Activated B cell treated with CpG ODN at 0.5 μM for 24 hours (primary cell): ENCODE results near the gene ANO6. TPM values are rescaled to one million over a fixed set of nuclear protein-coding genes. Genes with fewer than 3 reads are reported as not detected.

ENCODE experiments used
- ATAC-seq: fragments of 200-7000 bp; cut with Tn5 transposase; one replicate; pipeline ENCODE4 v1.10.0; 2021; ENCODE audit warnings: low read depth, mild to moderate bottlenecking, moderate library complexity
- CTCF ChIA-PET: fragments of 350-600 bp; sonication (Branson Sonifier 250); formaldehyde crosslinking; loops from one replicate; lab custom pipeline; 2021; ENCODE audit warnings: antibody characterized with exemption; lab: Charles Lee
- POLR2A ChIA-PET: fragments of 350-600 bp; sonication (Branson Sonifier 250); formaldehyde crosslinking; loops from one replicate; lab custom pipeline; 2021; ENCODE audit warnings: antibody characterized with exemption; lab: Charles Lee
- DNase-seq: peaks from one replicate; pipeline ENCODE4 v3.0.0; 2022
- H3K27ac Mint-ChIP-seq: one replicate; pipeline ENCODE4 v1.8.0; 2020; ENCODE audit warnings: mixed read lengths
- H3K27me3 Mint-ChIP-seq: one replicate; pipeline ENCODE4 v1.8.0; 2021; ENCODE audit warnings: mixed read lengths
- H3K36me3 Mint-ChIP-seq: one replicate; pipeline ENCODE4 v1.8.0; 2021; ENCODE audit warnings: low read depth, mixed read lengths
- H3K4me1 Mint-ChIP-seq: one replicate; pipeline ENCODE4 v1.8.0; 2021; ENCODE audit warnings: mixed read lengths
- H3K4me3 Mint-ChIP-seq: one replicate; pipeline ENCODE4 v1.8.0; 2020; ENCODE audit warnings: mild to moderate bottlenecking, mixed read lengths
- H3K9me3 Mint-ChIP-seq: one replicate; pipeline ENCODE4 v1.8.0; 2020; ENCODE audit warnings: mixed read lengths
- intact Hi-C: fragments of 100-400 bp; cut with micrococcal nuclease; formaldehyde crosslinking; loops from one replicate; pipeline ENCODE4 v1.15.1; 2024
- total RNA-seq: library from RNA; stranded (reverse); gene quantifications from 2 replicates; pipeline ENCODE4 v1.2.3, GENCODE V29; 2022
- TF ChIP-seq, protein P1 (sequence below): fragments of 200-600 bp; IDR thresholded peaks from one replicate; pipeline ENCODE4 v1.8.0; 2022; ENCODE audit warnings: antibody characterized with exemption, mild to moderate bottlenecking

The ANO6 gene
- total RNA-seq, 1 donor from 2014 or later, result 16.3 TPM

GRCh38 chr12:45435945-45436710 is 220.2 kb downstream of the ANO6 start:
- Mint-ChIP-seq H3K4me3 (no peak overlapping the region), H3K9me3 (peaks cover 2% of the 10 kb centered on the region), H3K27me3 (no peaks in the 10 kb centered on the region), H3K4me1 (no peaks in the 10 kb centered on the region), H3K36me3 (peaks cover 5% of the 10 kb centered on the region), H3K27ac (no peak overlapping the region)
- DNase-seq, result no peak
- POLR2A ChIA-PET, result no interaction called here
- peak; percentile 28 for ATAC-seq
- CTCF ChIA-PET, result no interaction called here
- TF ChIP-seq, protein P1, sequence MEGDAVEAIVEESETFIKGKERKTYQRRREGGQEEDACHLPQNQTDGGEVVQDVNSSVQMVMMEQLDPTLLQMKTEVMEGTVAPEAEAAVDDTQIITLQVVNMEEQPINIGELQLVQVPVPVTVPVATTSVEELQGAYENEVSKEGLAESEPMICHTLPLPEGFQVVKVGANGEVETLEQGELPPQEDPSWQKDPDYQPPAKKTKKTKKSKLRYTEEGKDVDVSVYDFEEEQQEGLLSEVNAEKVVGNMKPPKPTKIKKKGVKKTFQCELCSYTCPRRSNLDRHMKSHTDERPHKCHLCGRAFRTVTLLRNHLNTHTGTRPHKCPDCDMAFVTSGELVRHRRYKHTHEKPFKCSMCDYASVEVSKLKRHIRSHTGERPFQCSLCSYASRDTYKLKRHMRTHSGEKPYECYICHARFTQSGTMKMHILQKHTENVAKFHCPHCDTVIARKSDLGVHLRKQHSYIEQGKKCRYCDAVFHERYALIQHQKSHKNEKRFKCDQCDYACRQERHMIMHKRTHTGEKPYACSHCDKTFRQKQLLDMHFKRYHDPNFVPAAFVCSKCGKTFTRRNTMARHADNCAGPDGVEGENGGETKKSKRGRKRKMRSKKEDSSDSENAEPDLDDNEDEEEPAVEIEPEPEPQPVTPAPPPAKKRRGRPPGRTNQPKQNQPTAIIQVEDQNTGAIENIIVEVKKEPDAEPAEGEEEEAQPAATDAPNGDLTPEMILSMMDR, result no peak
- intact Hi-C loops, result no loop called here

GRCh38 chr12:45439039-45439438 is 223.1 kb downstream of the ANO6 start:
- intact Hi-C loops, result no loop called here
- POLR2A ChIA-PET, result no interaction called here
- Mint-ChIP-seq H3K36me3 (no peaks in the 10 kb centered on the region), H3K4me1 (no peaks in the 10 kb centered on the region), H3K27me3 (no peaks in the 10 kb centered on the region), H3K9me3 (peaks cover 14% of the 10 kb centered on the region), H3K27ac (no peak overlapping the region), H3K4me3 (no peak overlapping the region)
- TF ChIP-seq, protein P1, result no peak
- CTCF ChIA-PET, result no interaction called here
- ATAC-seq (no peak), DNase-seq (no peak)

DNA sequence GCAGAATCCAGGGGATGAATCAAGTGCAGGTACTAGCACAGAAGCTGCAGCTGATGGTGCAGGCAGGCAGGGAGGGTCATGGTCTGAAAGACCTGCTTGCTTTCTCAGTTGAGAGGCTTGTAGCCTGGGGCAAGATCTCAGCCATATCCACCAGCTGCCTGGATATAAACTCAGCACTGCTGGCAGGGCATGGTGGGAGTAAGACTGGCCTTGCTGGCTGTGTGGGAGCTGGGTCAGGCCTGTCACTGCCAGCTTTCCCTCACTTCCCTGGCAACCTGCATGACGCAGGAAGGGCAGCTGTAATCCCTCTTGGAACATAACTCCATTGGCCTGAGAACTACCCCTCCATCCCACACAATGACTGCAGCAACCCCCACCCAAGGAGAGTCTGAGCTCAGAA is 230.1 kb downstream of the ANO6 start:
- no peak for DNase-seq

DNA sequence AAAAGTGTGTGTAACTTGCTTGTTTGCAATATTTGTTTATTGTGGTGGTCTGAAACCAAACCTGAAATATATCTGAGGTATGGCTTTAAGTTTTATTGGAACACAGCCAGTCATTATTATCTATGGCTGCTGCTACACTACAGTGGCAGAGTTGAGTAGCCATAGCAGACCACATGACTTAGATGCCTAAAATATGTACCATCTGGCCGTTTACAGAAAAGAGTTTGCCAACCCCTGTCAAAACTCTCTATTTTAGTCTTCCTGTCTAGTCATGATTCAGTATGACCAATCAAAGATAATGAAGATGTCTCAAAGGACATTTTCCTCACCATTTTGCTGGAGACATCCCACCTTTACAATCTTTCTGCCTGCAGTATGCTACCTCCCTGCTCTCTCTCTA is 242.3 kb downstream of the ANO6 start:
- Mint-ChIP-seq H3K4me3 (no peak overlapping the region), H3K36me3 (no peaks in the 10 kb centered on the region), H3K9me3 (no peaks in the 10 kb centered on the region), H3K27me3 (peaks cover 3% of the 10 kb centered on the region), H3K4me1 (no peaks in the 10 kb centered on the region), H3K27ac (no peak overlapping the region)
- TF ChIP-seq, protein P1, result no peak
- POLR2A ChIA-PET, result no interaction called here
- no peak for ATAC-seq
- intact Hi-C loops, result no loop called here
- DNase-seq, result no peak
- CTCF ChIA-PET, result no interaction called here

More for the DNA sequence above, 230.1 kb downstream of the ANO6 start:
- Mint-ChIP-seq H3K27me3 (peaks cover 14% of the 10 kb centered on the region), H3K9me3 (peaks cover 34% of the 10 kb centered on the region), H3K4me3 (no peak overlapping the region), H3K4me1 (no peaks in the 10 kb centered on the region), H3K27ac (no peak overlapping the region), H3K36me3 (peaks cover 1% of the 10 kb centered on the region)
- intact Hi-C loops, result no loop called here
- CTCF ChIA-PET, result no interaction called here
- no peak for ATAC-seq
- TF ChIP-seq, protein P1, result no peak
- POLR2A ChIA-PET, result interaction anchor here (0.6 kb wide), 1 partner anchor 82 kb away, joined by 4 read pairs; no protein-coding TSS in a partner anchor

- ChIA-PET CTCF (no interaction called here), POLR2A (no interaction called here)
- Mint-ChIP-seq H3K9me3 (no peaks in the 10 kb centered on the region), H3K27ac (no peak overlapping the region), H3K27me3 (peaks cover 3% of the 10 kb centered on the region), H3K4me1 (no peaks in the 10 kb centered on the region), H3K36me3 (no peaks in the 10 kb centered on the region), H3K4me3 (no peak overlapping the region)
- ATAC-seq (no peak), DNase-seq (no peak)
- TF ChIP-seq, protein P1, result no peak
- intact Hi-C loops, result no loop called here
Observed at GRCh38 chr12:45458854-45459807, 243.2 kb downstream of the ANO6 start.
